Kidney epithelial cell (primary cell): ENCODE data around the gene PDRG1. TPM values are rescaled to one million over a fixed set of nuclear protein-coding genes. Genes with fewer than 3 reads are reported as not detected.
"Not testable (repeated sequence)": the region's sequence is repeated elsewhere in the genome, so short reads cannot be mapped to it uniquely, and the experiment has no call there.

Experiments used
- DNase-seq: peaks from one replicate; pipeline ENCODE4 v3.0.0-alpha.2; 2010; ENCODE audit warnings: low read depth
- H3K27me3 ChIP-seq: 2 replicates; pipeline ENCODE4 v1.6.0; 2011; ENCODE audit warnings: low read length; ENCODE audit not compliant: control insufficient read depth, insufficient read depth
- H3K36me3 ChIP-seq: 2 replicates; pipeline ENCODE4 v1.5.1; 2011; ENCODE audit warnings: low read length; ENCODE audit not compliant: control insufficient read depth, insufficient read depth
- H3K4me3 ChIP-seq: 2 replicates; pipeline ENCODE4 v1.5.1; 2011; ENCODE audit warnings: low read depth, mild to moderate bottlenecking, control low read depth, low read length
- total RNA-seq: library from RNA; depleted of rRNA; stranded (reverse); fragments of >200 nt; gene quantifications from 2 replicates; pipeline ENCODE4 v1.2.3, GENCODE V29; 2015
- TF ChIP-seq, protein P1 (sequence below): IDR thresholded peaks from 2 replicates; pipeline ENCODE4 v1.5.1; 2011; ENCODE audit warnings: mild to moderate bottlenecking, moderate library complexity, low read length, control low read depth, inconsistent platforms; ENCODE audit not compliant: insufficient read depth, poor library complexity, severe bottlenecking

Gene PDRG1
- total RNA-seq, 1 donor from 2014 or later, result 18.0 TPM

- Histone ChIP-seq H3K36me3 (no peaks in the 10 kb centered on the region), H3K4me3 (no peak overlapping the region), H3K27me3 (peaks cover 10% of the 10 kb centered on the region)
- TF ChIP-seq, protein P1, sequence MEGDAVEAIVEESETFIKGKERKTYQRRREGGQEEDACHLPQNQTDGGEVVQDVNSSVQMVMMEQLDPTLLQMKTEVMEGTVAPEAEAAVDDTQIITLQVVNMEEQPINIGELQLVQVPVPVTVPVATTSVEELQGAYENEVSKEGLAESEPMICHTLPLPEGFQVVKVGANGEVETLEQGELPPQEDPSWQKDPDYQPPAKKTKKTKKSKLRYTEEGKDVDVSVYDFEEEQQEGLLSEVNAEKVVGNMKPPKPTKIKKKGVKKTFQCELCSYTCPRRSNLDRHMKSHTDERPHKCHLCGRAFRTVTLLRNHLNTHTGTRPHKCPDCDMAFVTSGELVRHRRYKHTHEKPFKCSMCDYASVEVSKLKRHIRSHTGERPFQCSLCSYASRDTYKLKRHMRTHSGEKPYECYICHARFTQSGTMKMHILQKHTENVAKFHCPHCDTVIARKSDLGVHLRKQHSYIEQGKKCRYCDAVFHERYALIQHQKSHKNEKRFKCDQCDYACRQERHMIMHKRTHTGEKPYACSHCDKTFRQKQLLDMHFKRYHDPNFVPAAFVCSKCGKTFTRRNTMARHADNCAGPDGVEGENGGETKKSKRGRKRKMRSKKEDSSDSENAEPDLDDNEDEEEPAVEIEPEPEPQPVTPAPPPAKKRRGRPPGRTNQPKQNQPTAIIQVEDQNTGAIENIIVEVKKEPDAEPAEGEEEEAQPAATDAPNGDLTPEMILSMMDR, result no peak
- DNase-seq, result no peak
Observed at GRCh38 chr20:31918466-31919105, 33.3 kb downstream of the PDRG1 start.

DNA sequence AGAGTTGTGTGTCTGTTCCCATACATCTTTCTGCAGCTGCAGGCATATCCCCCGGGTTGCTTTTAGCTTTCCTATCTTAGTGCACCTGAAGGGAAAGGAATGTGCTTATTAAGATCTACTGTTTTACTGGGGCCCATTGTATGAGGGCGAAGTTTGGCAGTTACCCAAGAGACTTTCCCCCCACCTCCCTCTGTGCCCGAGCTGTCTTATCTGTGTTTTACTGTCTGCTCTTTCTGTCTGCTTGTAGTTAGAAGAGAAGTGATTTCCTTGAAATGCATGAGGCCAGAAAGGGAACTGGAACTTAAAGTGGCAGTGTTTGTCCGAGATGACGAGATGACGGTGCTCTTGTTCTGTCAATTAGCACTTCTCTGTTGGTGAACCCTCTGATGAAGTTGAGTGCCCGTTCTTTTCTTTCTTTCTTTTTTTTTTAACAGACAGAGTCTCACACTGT, 33.9 kb downstream of the PDRG1 start:
- not testable (repeated sequence) for H3K36me3 ChIP-seq, H3K27me3 ChIP-seq, H3K4me3 ChIP-seq, DNase-seq

- TF ChIP-seq, protein P1, result no peak
- peaks cover 8% of the 10 kb centered on the region for H3K27me3 ChIP-seq
- H3K36me3 ChIP-seq, result no peaks in the 10 kb centered on the region
- H3K4me3 ChIP-seq, result no peak overlapping the region
- DNase-seq, result no peak
Observed at GRCh38 chr20:31916708-31917107, 35.1 kb downstream of the PDRG1 start.

GRCh38 chr20:31915491-31916280, 36.2 kb downstream of the PDRG1 start:
- DNase-seq, result no peak
- TF ChIP-seq, protein P1, result no peak
- H3K27me3 ChIP-seq, result peaks cover 8% of the 10 kb centered on the region

DNA sequence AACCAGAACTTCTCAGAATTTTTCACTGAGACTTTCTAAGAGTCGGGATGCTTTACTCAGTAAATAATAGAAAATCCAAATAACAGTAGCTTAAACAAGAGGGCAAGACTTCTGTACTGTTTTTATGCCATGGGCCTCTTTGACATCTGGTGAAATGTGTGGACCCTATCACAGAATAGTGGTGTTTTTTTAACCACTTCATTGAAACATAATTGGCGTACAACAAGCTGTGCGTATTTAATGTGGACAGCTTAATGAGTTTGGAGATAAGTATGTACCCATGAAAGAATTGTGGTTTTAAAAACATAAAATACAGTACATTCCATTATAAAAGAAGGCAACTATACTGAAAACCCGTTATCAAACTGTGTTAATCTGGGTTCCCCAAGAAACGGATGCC, 37.7 kb downstream of the PDRG1 start:
- Histone ChIP-seq H3K27me3 (peaks cover 5% of the 10 kb centered on the region), H3K36me3 (no peaks in the 10 kb centered on the region), H3K4me3 (no peak overlapping the region)
- no peak for DNase-seq
- TF ChIP-seq, protein P1, result no peak

More at GRCh38 chr20:31915491-31916280, 36.2 kb downstream of the PDRG1 start:
- Histone ChIP-seq H3K4me3 (no peak overlapping the region), H3K36me3 (no peaks in the 10 kb centered on the region)

DNA sequence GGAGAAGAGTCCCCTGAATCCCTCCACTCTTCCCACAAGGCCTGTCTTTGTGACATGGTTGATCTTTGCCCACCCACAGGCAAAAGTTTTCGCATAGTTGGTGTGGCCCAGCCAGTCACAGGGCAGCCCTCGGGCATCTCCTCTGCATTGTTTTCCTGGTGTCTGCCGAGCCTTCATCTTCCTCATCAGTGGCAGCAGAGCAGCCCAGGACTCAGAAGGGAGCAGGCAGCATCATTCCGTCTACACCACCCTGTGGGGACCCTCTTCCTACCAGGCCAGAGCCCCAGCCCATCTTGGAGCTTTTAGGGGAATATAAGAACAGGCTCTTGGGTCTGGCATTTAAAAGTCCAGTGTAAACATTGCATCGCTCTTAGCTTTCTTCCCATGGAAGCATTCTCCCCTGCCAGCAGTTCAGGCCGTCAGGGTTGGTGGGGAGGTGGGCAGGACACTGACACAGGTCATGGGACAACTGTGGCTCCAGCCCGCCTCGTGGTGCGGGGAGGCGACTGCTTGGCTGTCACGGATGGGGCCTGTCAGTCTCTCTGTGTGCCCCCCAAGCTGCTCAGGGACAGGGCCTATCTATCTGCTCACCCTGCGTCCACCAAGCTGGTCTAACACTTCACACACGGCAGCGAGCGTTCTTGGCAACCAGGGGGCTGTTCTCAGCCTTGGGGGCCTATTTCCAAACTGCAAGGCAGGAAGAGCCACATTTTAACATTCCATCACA, 38.3 kb downstream of the PDRG1 start:
- TF ChIP-seq, protein P1, result no peak
- Histone ChIP-seq H3K27me3 (peaks cover 5% of the 10 kb centered on the region), H3K36me3 (no peaks in the 10 kb centered on the region), H3K4me3 (no peak overlapping the region)
- DNase-seq, result no peak
